GM12872 (cell line): ENCODE results near the gene CIC.

Experiments
- CTCF ChIP-seq: IDR thresholded peaks from 3 replicates; pipeline ENCODE4 v1.5.1; 2011; ENCODE audit warnings: low read depth, mild to moderate bottlenecking, low read length, moderate library complexity; ENCODE audit not compliant: insufficient read depth

CIC gene

GRCh38 chr19:42322305-42322704 is 53.3 kb downstream of the CIC start:
- no peak for TF ChIP-seq CTCF

DNA sequence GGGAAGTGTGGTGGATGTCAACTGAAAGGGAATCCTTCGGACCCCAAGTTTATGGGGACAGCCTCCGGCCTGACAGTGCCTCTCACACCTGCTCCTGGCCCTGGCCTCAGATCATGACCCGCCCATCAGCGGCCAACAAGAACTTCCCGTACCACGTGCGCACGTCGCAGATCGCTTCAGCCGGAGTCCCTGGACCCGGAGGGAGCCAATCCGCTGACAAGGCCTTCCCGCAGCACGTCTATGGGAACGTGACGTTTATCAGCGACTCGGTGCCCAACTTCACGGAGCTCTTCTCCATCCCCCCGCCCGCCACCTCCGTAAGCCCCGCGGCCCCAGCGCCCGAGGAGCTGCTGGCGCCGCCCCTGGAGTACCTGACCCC is 54.4 kb downstream of the CIC start:
- no peak for TF ChIP-seq CTCF

- peak; percentile 31; the same call in 1 of the 3 replicates for TF ChIP-seq CTCF
Measured at GRCh38 chr19:42323852-42324654, 55.0 kb downstream of the CIC start.

GRCh38 chr19:42324655-42325307 is 55.7 kb downstream of the CIC start:
- TF ChIP-seq CTCF = no peak

GRCh38 chr19:42325308-42325895 is 56.4 kb downstream of the CIC start, which contains the start of gene MEGF8:
TSS of gene MEGF8 (plus strand) at chr19:42325635. CDS start at chr19:42326244, 609 bp downstream.
- TF ChIP-seq CTCF = peak; percentile 93

DNA sequence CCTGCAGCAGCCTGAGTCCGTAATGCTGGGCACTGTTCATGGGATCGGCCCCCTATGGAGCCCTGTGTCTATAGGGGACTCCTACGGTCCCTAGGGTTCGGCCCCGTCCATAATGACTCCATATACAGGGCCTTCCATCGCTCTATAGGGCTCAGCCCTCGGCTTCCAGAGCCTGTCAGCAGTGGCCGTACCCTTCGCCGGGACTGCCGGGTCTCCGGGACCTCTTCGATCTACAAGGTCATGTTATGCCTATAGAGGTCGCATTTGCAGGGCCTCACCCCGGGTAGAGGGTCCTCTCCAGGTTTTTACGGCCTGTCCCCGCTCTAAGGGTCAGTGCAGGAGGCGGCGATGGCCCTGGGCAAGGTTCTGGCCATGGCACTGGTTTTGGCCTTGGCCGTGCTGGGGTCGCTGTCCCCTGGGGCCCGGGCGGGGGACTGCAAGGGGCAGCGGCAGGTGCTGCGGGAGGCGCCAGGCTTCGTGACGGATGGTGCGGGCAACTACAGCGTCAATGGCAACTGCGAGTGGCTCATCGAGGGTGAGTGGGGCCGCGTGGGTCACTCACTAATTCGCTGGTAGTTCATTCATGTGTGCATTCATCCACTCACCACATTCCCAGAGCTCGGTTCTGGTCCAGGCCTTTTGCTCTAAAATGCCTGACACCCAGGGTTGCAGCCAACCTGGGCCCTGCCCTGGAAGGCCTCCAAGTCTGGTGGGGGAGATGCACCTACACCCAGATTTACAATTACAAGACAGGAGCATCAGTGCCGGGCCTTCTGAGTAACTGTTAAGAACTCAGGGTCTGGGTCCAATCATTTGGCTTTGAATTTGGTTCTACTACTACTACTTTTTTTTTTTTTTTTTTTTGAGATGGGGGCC is 57.1 kb downstream of the CIC start:
- peak; percentile 48 for TF ChIP-seq CTCF
